HepG2 (cell line): ENCODE results near the gene ALMS1. TPM values are rescaled to one million over a fixed set of nuclear protein-coding genes. Genes with fewer than 3 reads are reported as not detected.

Source experiments
- ATAC-seq: fragments of 200-7000 bp; cut with Tn5 transposase; 3 replicates; pipeline ENCODE4 v1.9.1; 2020; ENCODE audit warnings: mild to moderate bottlenecking, moderate library complexity
- BruUV-seq: library from RNA; stranded (reverse); fragments of 400-500 nt; replicated peaks from 2 replicates; lab custom pipeline; 2021; lab: Mats Ljungman, UMichigan
- CTCF ChIA-PET: fragments of 300-600 bp; formaldehyde crosslinking; extraction: SDS; loops from one replicate; lab custom pipeline; 2021; ENCODE audit warnings: low total read pairs, inconsistent platforms, low intra/inter-chr PET ratio; lab: Yijun Ruan, JAX
- POLR2A ChIA-PET: fragments of 350-600 bp; sonication (Branson Sonifier 250); formaldehyde crosslinking; loops from one replicate; lab custom pipeline; 2020; ENCODE audit warnings: antibody characterized with exemption, inconsistent platforms; lab: Yijun Ruan, JAX
- DNase-seq: peaks from one replicate; pipeline ENCODE4 v3.0.0-alpha.2; 2015; ENCODE audit warnings: low spot score
- FAIRE-seq: peaks from 3 replicates; lab custom pipeline; 2011; peaks lifted over from hg19 to GRCh38; lab: Jason Lieb, UNC
- H2AFZ ChIP-seq: one replicate; pipeline ENCODE4 v1.6.1; 2011; ENCODE audit warnings: low read length, inconsistent platforms
- H3K27ac ChIP-seq: fragments of 300-600 bp; 3 replicates; pipeline ENCODE4 v1.8.0; 2011; ENCODE audit warnings: mixed run types, mild to moderate bottlenecking, mixed read lengths, low read length, inconsistent platforms; ENCODE audit not compliant: insufficient read depth; ENCODE audit errors: extremely low read length
- H3K27me3 ChIP-seq, 2 experiments: fragments of 200-600 bp in 1 of 2; 2 replicates in 1 of 2; 3 replicates in 1 of 2; pipeline versions ENCODE4 v1.6.0 to v1.8.0; 2011; ENCODE audit warnings: low read length in 2 of 2, mild to moderate bottlenecking in 2 of 2, moderate library complexity in 2 of 2, inconsistent platforms in 1 of 2; ENCODE audit not compliant: insufficient read depth in 2 of 2, control insufficient read depth in 1 of 2
- H3K36me3 ChIP-seq, 2 experiments: fragments of 200-600 bp in 1 of 2; replicated peaks in 1 of 2; 2 replicates in 1 of 2; 3 replicates in 1 of 2; pipeline versions ENCODE4 v1.5.1 to v1.8.0; 2011; ENCODE audit warnings: low read length in 2 of 2, inconsistent platforms in 1 of 2; ENCODE audit not compliant: insufficient read depth in 2 of 2, control insufficient read depth in 1 of 2
- H3K4me1 ChIP-seq: 2 replicates; pipeline ENCODE4 v1.5.1; 2012; ENCODE audit warnings: low read length, inconsistent platforms; ENCODE audit not compliant: insufficient read depth
- H3K4me2 ChIP-seq: 2 replicates; pipeline ENCODE4 v1.6.0; 2011; ENCODE audit warnings: low read depth, low read length, inconsistent platforms
- H3K4me3 ChIP-seq, 3 experiments: fragments of 200-600 bp in 1 of 3; sonication (generic), shearing (Covaris generic) in 1 of 3; replicated peaks in 1 of 3; 2 replicates each; pipeline ENCODE4 v1.5.1; 2011 to 2016; ENCODE audit warnings: low read length in 3 of 3, inconsistent platforms in 2 of 3, low read depth in 2 of 3, mild to moderate bottlenecking in 2 of 3, control low read depth in 1 of 3, mixed read lengths in 1 of 3; ENCODE audit not compliant: insufficient read depth in 1 of 3
- H3K79me2 ChIP-seq: one replicate; pipeline ENCODE4 v1.6.1; 2011; ENCODE audit warnings: low read length, inconsistent platforms; ENCODE audit not compliant: insufficient read depth
- H3K9ac ChIP-seq: 2 replicates; pipeline ENCODE4 v1.6.0; 2011; ENCODE audit warnings: mild to moderate bottlenecking, low read depth, low read length, inconsistent platforms; ENCODE audit not compliant: insufficient read depth
- H3K9me3 ChIP-seq: 2 replicates; pipeline ENCODE4 v1.5.1; 2012; ENCODE audit warnings: mild to moderate bottlenecking, low read length
- H4K20me1 ChIP-seq: 2 replicates; pipeline ENCODE4 v1.6.0; 2011; ENCODE audit warnings: inconsistent platforms, mild to moderate bottlenecking, low read length, moderate library complexity; ENCODE audit not compliant: insufficient read depth
- ATF7 ChIP-seq, 2 experiments: fragments of 450-650 bp in 1 of 2; sonication (generic) in 1 of 2; formaldehyde crosslinking in 1 of 2; IDR thresholded peaks; 2 replicates each; pipeline versions ENCODE4 v1.4.0 to v1.6.1; 2016 to 2020; ENCODE audit warnings: antibody characterized with exemption in 1 of 2, mild to moderate bottlenecking in 1 of 2, missing genetic modification reagents in 1 of 2
- E2F2 ChIP-seq: sonication (generic); formaldehyde crosslinking; IDR thresholded peaks from 2 replicates; pipeline ENCODE4 v1.4.0; 2020; ENCODE audit warnings: missing genetic modification reagents, borderline replicate concordance
- EEA1 ChIP-seq: sonication (generic); formaldehyde crosslinking; IDR thresholded peaks from 2 replicates; pipeline ENCODE4 v1.5.1; 2020; ENCODE audit warnings: mild to moderate bottlenecking, missing genetic modification reagents, borderline replicate concordance
- EZH2 ChIP-seq: conservative IDR thresholded peaks from 2 replicates; pipeline ENCODE4 v1.6.1; 2012; ENCODE audit warnings: mild to moderate bottlenecking, low read depth, low read length, moderate library complexity
- FOXA3 ChIP-seq: IDR thresholded peaks from 2 replicates; pipeline ENCODE4 v1.6.1; 2016; ENCODE audit warnings: missing genetic modification reagents, missing compliant biosample characterization
- HOXA3 ChIP-seq: sonication (generic); formaldehyde crosslinking; IDR thresholded peaks from 2 replicates; pipeline ENCODE4 v1.5.0; 2020; ENCODE audit warnings: missing genetic modification reagents
- JDP2 ChIP-seq: sonication (generic); formaldehyde crosslinking; IDR thresholded peaks from 2 replicates; pipeline ENCODE4 v1.8.1; 2022; ENCODE audit warnings: missing genetic modification reagents, borderline replicate concordance
- KLF9 ChIP-seq: IDR thresholded peaks from 2 replicates; pipeline ENCODE4 v1.6.1; 2016; ENCODE audit warnings: low read depth
- MNT ChIP-seq: fragments of 450-650 bp; IDR thresholded peaks from 2 replicates; pipeline ENCODE4 v1.6.1; 2016
- REPIN1 ChIP-seq: sonication (generic); formaldehyde crosslinking; IDR thresholded peaks from 2 replicates; pipeline ENCODE4 v1.8.0; 2022; ENCODE audit warnings: missing genetic modification reagents, low read depth, mild to moderate bottlenecking, borderline replicate concordance
- RNF2 ChIP-seq: fragments of 450-650 bp; conservative IDR thresholded peaks from 2 replicates; pipeline ENCODE4 v1.6.1; 2016; ENCODE audit warnings: low read depth
- SIX1 ChIP-seq: sonication (generic); formaldehyde crosslinking; IDR thresholded peaks from 2 replicates; pipeline ENCODE4 v1.4.0; 2020; ENCODE audit warnings: missing genetic modification reagents, borderline replicate concordance
- SMC3 ChIP-seq: IDR thresholded peaks from 2 replicates; pipeline ENCODE4 v1.6.1; 2011; ENCODE audit warnings: low read length, improper control_type of control experiment
- SP2 ChIP-seq: sonication (generic); formaldehyde crosslinking; IDR thresholded peaks from 2 replicates; pipeline ENCODE4 v1.5.1; 2020; ENCODE audit warnings: mild to moderate bottlenecking, missing genetic modification reagents
- SP5 ChIP-seq: IDR thresholded peaks from 2 replicates; pipeline ENCODE4 v1.6.1; 2016; ENCODE audit warnings: low read depth, borderline replicate concordance
- THAP11 ChIP-seq: IDR thresholded peaks from 2 replicates; pipeline ENCODE4 v1.6.1; 2016; ENCODE audit warnings: missing biosample characterization, missing genetic modification reagents
- TOPORS ChIP-seq: sonication (generic); formaldehyde crosslinking; IDR thresholded peaks from 2 replicates; pipeline ENCODE4 v1.8.0; 2023; ENCODE audit warnings: mild to moderate bottlenecking, missing genetic modification reagents
- ZNF766 ChIP-seq: sonication (generic); formaldehyde crosslinking; IDR thresholded peaks from 2 replicates; pipeline ENCODE4 v1.5.0; 2020; ENCODE audit warnings: missing genetic modification reagents, borderline replicate concordance
- WGBS: methylation state at CpG from one replicate; pipeline ENCODE4 v1.1.6; 2017; ENCODE audit warnings: low lambda C conversion rate; 5-methylcytosine and 5-hydroxymethylcytosine counted together
- in situ Hi-C: cut with HindIII; loops from 2 replicates; pipeline ENCODE4 v1.10.0; 2017; ENCODE audit warnings: low pct_unique_long_range_greater_than_20kb; ENCODE audit not compliant: extremely low pct_ligation_motif_present
- intact Hi-C: fragments of 100-400 bp; cut with micrococcal nuclease; formaldehyde crosslinking; loops from one replicate; pipeline ENCODE4 v1.10.0; 2022; ENCODE audit not compliant: unreplicated experiment
- polyA plus RNA-seq, 8 experiments: library from polyadenylated mRNA; depleted of rRNA in 3 of 8; stranded (reverse) in 7 of 8; unstranded in 1 of 8; fragments of >200 nt; fragmentation: Illumina TruSeq in 4 of 8; extraction: Trizol in 4 of 8; gene quantifications; 2 replicates each; pipeline versions ENCODE4 v1.2.1 to v1.2.3, GENCODE V29; 2011 to 2016; ENCODE audit warnings: low read depth in 4 of 8, missing spikeins in 1 of 8, mixed read lengths in 1 of 8; ENCODE audit not compliant: insufficient read depth in 1 of 8
- total RNA-seq, 5 experiments: library from RNA; depleted of rRNA; stranded (reverse); fragments of >200 nt; fragmentation: Illumina TruSeq; extraction: Trizol; gene quantifications; 2 replicates each; pipeline ENCODE4 v1.2.3, GENCODE V29; 2016; ENCODE audit warnings: low read depth in 1 of 5
- TF ChIP-seq, protein P1 (sequence below): sonication (generic); formaldehyde crosslinking; IDR thresholded peaks from 2 replicates; pipeline ENCODE4 v1.4.0; 2020; ENCODE audit warnings: missing genetic modification reagents

The ALMS1 gene
- total and polyA plus RNA-seq, 2 of the 13 experiments (the other 11 are each of a cell fraction or from before 2014, with no cell fraction given) = 12.9 to 21.2 TPM

DNA sequence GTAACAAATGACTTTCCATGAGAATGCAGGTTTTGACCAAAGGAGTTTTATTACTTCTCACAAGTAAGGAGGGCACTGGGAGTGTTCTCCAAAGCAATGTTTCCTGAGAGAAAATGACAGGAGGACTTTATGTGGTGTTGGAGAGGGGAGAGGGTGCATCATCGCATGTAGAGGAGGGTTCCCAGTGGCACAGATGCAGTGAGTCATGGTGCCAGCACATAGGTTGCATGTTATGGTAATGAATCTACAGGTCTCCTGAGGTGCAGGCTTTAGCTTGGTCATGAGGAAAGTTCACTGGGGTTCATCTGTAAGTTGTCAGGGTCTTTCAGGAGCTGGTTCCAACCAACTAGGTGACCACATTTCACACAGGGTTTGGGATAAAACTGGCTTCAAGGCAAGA, 226.2 kb downstream of the ALMS1 start (continued):
- TF ChIP-seq, protein P1, sequence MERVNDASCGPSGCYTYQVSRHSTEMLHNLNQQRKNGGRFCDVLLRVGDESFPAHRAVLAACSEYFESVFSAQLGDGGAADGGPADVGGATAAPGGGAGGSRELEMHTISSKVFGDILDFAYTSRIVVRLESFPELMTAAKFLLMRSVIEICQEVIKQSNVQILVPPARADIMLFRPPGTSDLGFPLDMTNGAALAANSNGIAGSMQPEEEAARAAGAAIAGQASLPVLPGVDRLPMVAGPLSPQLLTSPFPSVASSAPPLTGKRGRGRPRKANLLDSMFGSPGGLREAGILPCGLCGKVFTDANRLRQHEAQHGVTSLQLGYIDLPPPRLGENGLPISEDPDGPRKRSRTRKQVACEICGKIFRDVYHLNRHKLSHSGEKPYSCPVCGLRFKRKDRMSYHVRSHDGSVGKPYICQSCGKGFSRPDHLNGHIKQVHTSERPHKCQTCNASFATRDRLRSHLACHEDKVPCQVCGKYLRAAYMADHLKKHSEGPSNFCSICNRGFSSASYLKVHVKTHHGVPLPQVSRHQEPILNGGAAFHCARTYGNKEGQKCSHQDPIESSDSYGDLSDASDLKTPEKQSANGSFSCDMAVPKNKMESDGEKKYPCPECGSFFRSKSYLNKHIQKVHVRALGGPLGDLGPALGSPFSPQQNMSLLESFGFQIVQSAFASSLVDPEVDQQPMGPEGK = no peak
- no peak for TF ChIP-seq SP2 (CRISPR knock-in tag)

GRCh38 chr2:73614105-73614504, 228.5 kb downstream of the ALMS1 start:
- ATAC-seq (no peak), FAIRE-seq (no peak), DNase-seq (no peak)
- CTCF ChIA-PET = no interaction called here
- intact Hi-C loops (no loop called here), in situ Hi-C loops (no loop called here)
- 89% methylated on average over 3 of the region's 3 CpGs for WGBS
- H3K9ac ChIP-seq = no peak overlapping the region
- no peak for TF ChIP-seq RNF2
- TF ChIP-seq SMC3 = no peak
- no peak for TF ChIP-seq REPIN1 (CRISPR knock-in tag)
- TF ChIP-seq E2F2 = no peak
- no peak for TF ChIP-seq EEA1 (CRISPR knock-in tag)
- no peak for TF ChIP-seq SP5 (CRISPR knock-in tag)
- TF ChIP-seq EZH2 = no peak
- no peak for TF ChIP-seq TOPORS (CRISPR knock-in tag)
- no peak for TF ChIP-seq SIX1
- no peak for TF ChIP-seq HOXA3
- TF ChIP-seq ATF7 (IDR thresholded peaks at IDR 0.05) = no peak
- TF ChIP-seq ATF7 (CRISPR knock-in tag; IDR thresholded peaks at IDR 0.05) = no peak
- no peak for TF ChIP-seq ZNF766 (CRISPR knock-in tag)
- TF ChIP-seq KLF9 (CRISPR knock-in tag) = no peak
- TF ChIP-seq THAP11 = no peak
- no peak for TF ChIP-seq JDP2 (CRISPR knock-in tag)
- no peak for TF ChIP-seq FOXA3 (CRISPR knock-in tag)
- TF ChIP-seq MNT = no peak
- H3K4me2 ChIP-seq = no peak overlapping the region
- POLR2A ChIA-PET = no interaction called here
- H3K4me1 ChIP-seq = no peaks in the 10 kb centered on the region
- no peaks in the 10 kb centered on the region for H4K20me1 ChIP-seq
- H3K36me3 ChIP-seq = no peaks in the 10 kb centered on the region
- no peaks in the 10 kb centered on the region for H3K79me2 ChIP-seq
- H3K4me3 ChIP-seq = no peak overlapping the region
- no peak overlapping the region for H3K27ac ChIP-seq
- no peaks in the 10 kb centered on the region for H3K27me3 ChIP-seq
- BruUV-seq = no TSS peak
- H3K9me3 ChIP-seq = no peaks in the 10 kb centered on the region
- H2AFZ ChIP-seq = no peak overlapping the region
